ENCODE results near the gene NTN1.

Gene NTN1

DNA sequence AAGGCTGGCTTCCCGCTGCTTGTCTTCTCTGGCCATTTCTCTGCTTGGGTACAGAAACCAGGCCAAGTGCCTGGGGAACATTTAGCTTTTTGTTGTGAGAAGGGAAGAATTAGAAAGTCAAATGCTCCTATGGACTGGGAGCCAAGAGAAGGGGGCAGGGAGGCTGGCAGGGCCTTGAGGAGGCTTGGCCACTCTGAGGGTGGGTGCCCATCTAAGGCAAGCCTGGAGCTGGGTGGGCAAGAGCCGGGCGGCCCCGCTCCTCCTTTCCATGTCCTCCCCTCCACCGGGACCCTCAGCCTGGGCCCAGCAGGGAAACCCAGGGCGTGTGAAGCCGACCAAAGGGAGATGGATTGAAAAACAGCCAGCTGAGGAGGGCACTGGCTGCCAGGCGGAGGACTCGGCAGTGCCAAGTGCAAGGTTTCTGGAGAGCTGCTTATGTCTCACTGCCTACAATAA lies 69.4 kb downstream of the NTN1 start:
- Histone ChIP-seq H4K20me1 (ENCODE audit: insufficient read depth) (no peaks in the 10 kb centered on the region), H3K4me1 (ENCODE audit: low read depth, poor library complexity, severe bottlenecking) (no peaks in the 10 kb centered on the region), H2AFZ (ENCODE audit: low read depth) (no peak overlapping the region), H3K4me2 (no peak overlapping the region), H3K9ac (no peak overlapping the region), H3K4me3 (IDR thresholded peaks at IDR 0.05; ENCODE audit: insufficient read depth, low read depth, low read length) (no peak overlapping the region), H3K36me3 (ENCODE audit: insufficient read depth) (no peaks in the 10 kb centered on the region), H3K79me2 (ENCODE audit: insufficient read depth, low read depth) (no peaks in the 10 kb centered on the region), H3K27me3 (ENCODE audit: insufficient read depth, low read depth) (no peaks in the 10 kb centered on the region), H3K27ac (no peak overlapping the region)
- TF ChIP-seq, protein P1, sequence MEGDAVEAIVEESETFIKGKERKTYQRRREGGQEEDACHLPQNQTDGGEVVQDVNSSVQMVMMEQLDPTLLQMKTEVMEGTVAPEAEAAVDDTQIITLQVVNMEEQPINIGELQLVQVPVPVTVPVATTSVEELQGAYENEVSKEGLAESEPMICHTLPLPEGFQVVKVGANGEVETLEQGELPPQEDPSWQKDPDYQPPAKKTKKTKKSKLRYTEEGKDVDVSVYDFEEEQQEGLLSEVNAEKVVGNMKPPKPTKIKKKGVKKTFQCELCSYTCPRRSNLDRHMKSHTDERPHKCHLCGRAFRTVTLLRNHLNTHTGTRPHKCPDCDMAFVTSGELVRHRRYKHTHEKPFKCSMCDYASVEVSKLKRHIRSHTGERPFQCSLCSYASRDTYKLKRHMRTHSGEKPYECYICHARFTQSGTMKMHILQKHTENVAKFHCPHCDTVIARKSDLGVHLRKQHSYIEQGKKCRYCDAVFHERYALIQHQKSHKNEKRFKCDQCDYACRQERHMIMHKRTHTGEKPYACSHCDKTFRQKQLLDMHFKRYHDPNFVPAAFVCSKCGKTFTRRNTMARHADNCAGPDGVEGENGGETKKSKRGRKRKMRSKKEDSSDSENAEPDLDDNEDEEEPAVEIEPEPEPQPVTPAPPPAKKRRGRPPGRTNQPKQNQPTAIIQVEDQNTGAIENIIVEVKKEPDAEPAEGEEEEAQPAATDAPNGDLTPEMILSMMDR (conservative IDR thresholded peaks at IDR 0.05; ENCODE audit: low read depth, low read length) = no peak

DNA sequence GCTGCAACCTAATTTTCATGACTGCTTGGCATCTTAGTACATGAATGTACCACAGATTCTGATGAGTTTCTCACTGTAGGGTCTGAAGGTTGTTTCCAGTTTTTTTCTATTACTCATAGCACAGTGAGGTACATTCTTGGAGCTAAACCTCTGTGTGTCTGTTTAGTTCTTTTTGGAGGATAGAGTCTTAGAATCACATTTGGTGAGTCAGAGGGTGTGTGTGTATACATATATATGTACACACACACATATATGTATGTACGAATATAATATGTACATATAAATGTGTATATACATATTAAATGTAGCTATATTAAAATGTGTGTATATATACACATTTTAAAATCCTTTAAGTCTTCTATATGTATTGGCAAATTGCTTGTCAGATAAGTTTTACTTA lies 72.9 kb downstream of the NTN1 start:
- TF ChIP-seq, protein P1 (conservative IDR thresholded peaks at IDR 0.05; ENCODE audit: low read depth, low read length) = no peak
- no peaks in the 10 kb centered on the region for H3K79me2 ChIP-seq (ENCODE audit: insufficient read depth, low read depth)
- H3K27ac ChIP-seq = no peak overlapping the region
- H2AFZ ChIP-seq (ENCODE audit: low read depth) = no peak overlapping the region
- H4K20me1 ChIP-seq (ENCODE audit: insufficient read depth) = no peaks in the 10 kb centered on the region
- H3K4me2 ChIP-seq = no peak overlapping the region
- H3K36me3 ChIP-seq (ENCODE audit: insufficient read depth) = no peaks in the 10 kb centered on the region
- H3K4me3 ChIP-seq (IDR thresholded peaks at IDR 0.05; ENCODE audit: insufficient read depth, low read depth, low read length) = no peak overlapping the region
- no peak overlapping the region for H3K9ac ChIP-seq
- H3K4me1 ChIP-seq (ENCODE audit: low read depth, poor library complexity, severe bottlenecking) = no peaks in the 10 kb centered on the region
- H3K27me3 ChIP-seq (ENCODE audit: insufficient read depth, low read depth) = no peaks in the 10 kb centered on the region

DNA sequence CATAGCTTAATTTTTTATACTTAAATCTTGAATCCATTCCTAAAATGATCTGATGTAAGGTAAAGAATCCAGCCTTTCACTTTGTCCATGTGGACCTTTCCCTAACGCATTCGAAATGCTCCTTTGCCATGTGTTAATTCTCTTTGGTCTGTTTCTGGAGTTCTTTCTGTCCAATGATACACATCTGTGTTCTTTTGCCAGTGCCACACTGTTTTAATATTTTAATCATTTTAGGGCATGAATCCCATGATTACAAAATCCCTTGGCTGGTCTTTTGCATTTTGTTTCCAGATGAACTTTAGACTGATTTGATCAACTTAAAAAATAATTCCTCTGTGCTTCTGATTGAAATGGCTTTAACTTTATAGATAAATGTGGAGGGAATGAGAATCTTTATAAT lies 74.1 kb downstream of the NTN1 start:
- Histone ChIP-seq H4K20me1 (ENCODE audit: insufficient read depth) (no peaks in the 10 kb centered on the region), H3K79me2 (ENCODE audit: insufficient read depth, low read depth) (no peaks in the 10 kb centered on the region), H3K4me2 (no peak overlapping the region), H3K4me1 (ENCODE audit: low read depth, poor library complexity, severe bottlenecking) (no peaks in the 10 kb centered on the region), H3K27ac (no peak overlapping the region), H2AFZ (ENCODE audit: low read depth) (no peak overlapping the region), H3K4me3 (IDR thresholded peaks at IDR 0.05; ENCODE audit: insufficient read depth, low read depth, low read length) (no peak overlapping the region), H3K9ac (no peak overlapping the region), H3K36me3 (ENCODE audit: insufficient read depth) (no peaks in the 10 kb centered on the region), H3K27me3 (ENCODE audit: insufficient read depth, low read depth) (no peaks in the 10 kb centered on the region)
- TF ChIP-seq, protein P1 (conservative IDR thresholded peaks at IDR 0.05; ENCODE audit: low read depth, low read length) = no peak

DNA sequence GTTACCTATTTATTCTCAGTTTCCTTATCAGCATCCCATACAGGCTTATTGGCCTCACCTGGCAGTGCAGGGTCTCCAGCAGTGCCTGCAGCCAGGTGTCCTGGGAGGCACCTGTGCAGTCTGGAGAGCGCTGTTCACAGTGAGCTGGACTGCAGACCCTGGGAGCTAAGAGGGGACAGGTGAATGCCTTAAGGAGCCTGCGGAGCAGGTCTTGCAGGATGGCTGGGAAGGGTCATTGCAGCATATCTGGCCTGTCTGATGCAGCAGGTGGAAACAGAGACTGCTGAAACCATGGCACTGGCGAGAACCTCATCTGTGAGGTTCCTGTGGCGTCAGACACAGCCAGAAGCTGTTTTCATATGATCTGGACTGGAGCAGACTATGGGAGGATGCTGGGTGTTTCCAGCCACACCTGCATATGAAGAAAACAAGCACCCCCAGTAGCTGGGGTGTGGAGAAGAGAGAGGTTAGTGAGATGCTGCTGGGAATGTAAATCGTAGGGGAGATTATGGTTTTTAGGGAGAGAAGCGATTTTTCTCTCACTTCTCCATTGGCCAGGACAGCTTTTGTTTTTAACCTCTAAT lies 77.0 kb downstream of the NTN1 start:
- Histone ChIP-seq H3K36me3 (ENCODE audit: insufficient read depth) (no peaks in the 10 kb centered on the region), H2AFZ (ENCODE audit: low read depth) (no peak overlapping the region), H3K27ac (no peak overlapping the region), H3K4me1 (ENCODE audit: low read depth, poor library complexity, severe bottlenecking) (no peaks in the 10 kb centered on the region), H3K79me2 (ENCODE audit: insufficient read depth, low read depth) (no peaks in the 10 kb centered on the region), H3K4me3 (IDR thresholded peaks at IDR 0.05; ENCODE audit: insufficient read depth, low read depth, low read length) (no peak overlapping the region), H3K27me3 (ENCODE audit: insufficient read depth, low read depth) (no peaks in the 10 kb centered on the region), H4K20me1 (ENCODE audit: insufficient read depth) (no peaks in the 10 kb centered on the region), H3K9ac (no peak overlapping the region), H3K4me2 (no peak overlapping the region)
- TF ChIP-seq, protein P1 (conservative IDR thresholded peaks at IDR 0.05; ENCODE audit: low read depth, low read length) = no peak

Measured in KMS-11 (cell line).